ENCODE measurements around the gene TMIE. TPM values are rescaled to one million over a fixed set of nuclear protein-coding genes. Genes with fewer than 3 reads are reported as not detected.
A peak's percentile ranks its signal among the peaks of the same experiment; 100 is the strongest.

TMIE gene
- total RNA-seq (2021; ENCODE audit: unreplicated experiment) (1.1 TPM), Bru-seq, nascent RNA (percentile 28 among the genes with signal in this experiment), BruChase-seq, experiment 1, labeled RNA remaining after a 2-hour chase (percentile 30 among the genes with signal in this experiment), BruChase-seq, experiment 2, labeled RNA remaining after a 6-hour chase (percentile 26 among the genes with signal in this experiment)
- polyA plus RNA-seq (2012; ENCODE audit: insufficient read length), result 0.80 TPM
- long read RNA-seq, partial matches to known transcripts, result 0 of 1 reads
- long read RNA-seq, other reads (novel, unspliced or antisense), result 0 of 1 reads

DNA sequence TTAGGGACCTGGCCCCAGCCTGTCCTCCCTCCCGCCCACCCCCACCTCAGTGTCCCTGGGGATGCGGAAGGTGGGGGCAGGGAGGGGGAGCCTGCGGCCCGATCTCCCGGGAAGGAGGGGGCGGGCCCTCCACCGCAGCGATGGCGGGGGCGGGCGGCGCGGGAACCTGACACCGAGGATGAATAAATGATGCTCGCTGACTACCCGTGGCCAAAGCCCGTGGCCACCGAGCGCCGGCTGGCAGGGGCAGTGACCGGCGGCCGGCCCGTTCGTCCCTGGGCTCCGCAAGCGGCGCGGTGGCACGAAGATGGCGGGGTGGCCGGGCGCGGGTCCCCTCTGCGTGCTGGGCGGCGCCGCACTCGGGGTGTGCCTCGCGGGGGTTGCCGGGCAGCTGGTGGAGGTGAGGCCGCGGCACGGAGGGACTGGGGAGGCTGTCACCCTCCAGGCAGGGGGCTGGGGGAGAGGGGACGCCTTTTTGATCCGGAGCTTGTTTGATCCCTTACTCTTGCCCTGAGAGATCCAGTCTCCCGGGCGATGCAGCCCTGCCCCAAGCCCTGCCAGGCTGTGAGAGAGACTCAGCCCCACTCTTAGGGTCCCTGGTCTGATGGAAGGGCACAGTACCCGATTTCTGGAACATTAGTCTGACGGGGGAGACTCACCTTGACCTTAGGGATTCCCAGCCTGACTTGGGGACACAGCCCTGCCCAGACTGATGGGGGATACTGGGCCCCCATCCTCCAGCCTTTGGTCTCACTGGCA, at the start of gene TMIE:
TMIE (plus strand) TSS at position 212 of the 759 bp plus-strand sequence; CDS start at position 308, 96 bp downstream.
- no peaks in the 10 kb centered on the region for H3K36me3 ChIP-seq (ENCODE audit: control insufficient read depth, insufficient read depth, low read length)
- intact Hi-C loops (cut with micrococcal nuclease; ENCODE audit: unreplicated experiment) (no loop called here), in situ Hi-C loops (cut with HindIII; ENCODE audit: low pct_unique_long_range_greater_than_20kb, low sequenced_read_pairs) (no loop called here)
- peak within 1 kb of the TSS in 1 of 2 experiments; percentile 24; a peak in 2 of 4 replicates for H3K4me3 ChIP-seq (ENCODE audit: low read depth in 2 of 2, low read length in 2 of 2)
- H3K9me3 ChIP-seq (ENCODE audit: control insufficient read depth, insufficient read depth, low read depth, low read length), result no peaks in the 10 kb centered on the region
- TF ChIP-seq SIN3A (IDR thresholded peaks at IDR 0.05; ENCODE audit: borderline replicate concordance, insufficient read depth, low read depth, low read length) (no peak), POLR2AphosphoS5 (IDR thresholded peaks at IDR 0.05; ENCODE audit: low read depth, low read length) (no peak), CTCF (IDR thresholded peaks at IDR 0.05) (no peak), REST (IDR thresholded peaks at IDR 0.05; ENCODE audit: insufficient read depth in 1 of 2, low read depth in 2 of 2, low read length in 1 of 2) (no peak), TCF7L2 (IDR thresholded peaks at IDR 0.05; ENCODE audit: low read depth, low read length) (no peak)
- ATAC-seq (no peak), DNase-seq (ENCODE audit: low read depth, low spot score) (no peak)
- H3K4me1 ChIP-seq (ENCODE audit: control insufficient read depth, insufficient read depth, low read length), result no peaks in the 10 kb centered on the region
- BruUV-seq (replicated peaks), result no TSS peak
- no peak within 1 kb of the TSS for H3K27ac ChIP-seq (ENCODE audit: low read length)
- no peaks in the 10 kb centered on the region for H3K27me3 ChIP-seq (ENCODE audit: control insufficient read depth, insufficient read depth, low read length)
- ChIA-PET POLR2A (no interaction called here), CTCF (no interaction called here)

DNA sequence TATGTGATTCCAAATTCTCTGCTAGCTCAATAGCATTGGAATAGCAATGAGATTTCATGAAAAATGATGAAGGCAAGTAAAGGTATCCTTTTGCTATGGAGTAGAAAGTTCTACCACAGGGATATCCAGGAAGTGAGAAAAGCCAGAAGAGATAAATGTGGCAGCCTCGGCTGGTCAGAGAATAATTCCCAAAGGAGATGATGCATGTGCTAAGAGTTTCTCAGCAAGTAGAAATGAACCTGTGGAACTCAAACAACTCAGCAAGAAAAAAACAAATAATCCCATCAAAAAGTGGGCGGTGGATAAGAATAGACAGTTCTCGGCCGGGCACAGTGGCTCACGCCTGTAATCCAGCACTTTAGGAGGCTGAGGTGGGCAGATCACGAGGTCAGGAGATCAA, 45.9 kb upstream of the TMIE start:
- CTCF ChIA-PET, result no interaction called here
- no TSS peak for BruUV-seq (replicated peaks)
- POLR2A ChIA-PET, result no interaction called here
- Histone ChIP-seq H3K4me1 (ENCODE audit: control insufficient read depth, insufficient read depth, low read length) (no peaks in the 10 kb centered on the region), H3K27ac (ENCODE audit: low read length) (no peak overlapping the region), H3K9me3 (ENCODE audit: control insufficient read depth, insufficient read depth, low read depth, low read length) (no peaks in the 10 kb centered on the region), H3K27me3 (ENCODE audit: control insufficient read depth, insufficient read depth, low read length) (no peaks in the 10 kb centered on the region), H3K4me3 (ENCODE audit: low read depth in 2 of 2, low read length in 2 of 2) (no peak overlapping the region), H3K36me3 (ENCODE audit: control insufficient read depth, insufficient read depth, low read length) (no peaks in the 10 kb centered on the region)
- no peak for DNase-seq (ENCODE audit: low read depth, low spot score)
- TF ChIP-seq SIN3A (IDR thresholded peaks at IDR 0.05; ENCODE audit: borderline replicate concordance, insufficient read depth, low read depth, low read length) (no peak), TCF7L2 (IDR thresholded peaks at IDR 0.05; ENCODE audit: low read depth, low read length) (no peak), REST (IDR thresholded peaks at IDR 0.05; ENCODE audit: insufficient read depth in 1 of 2, low read depth in 2 of 2, low read length in 1 of 2) (no peak), POLR2AphosphoS5 (IDR thresholded peaks at IDR 0.05; ENCODE audit: low read depth, low read length) (no peak), CTCF (IDR thresholded peaks at IDR 0.05) (no peak)
- intact Hi-C loops (cut with micrococcal nuclease; ENCODE audit: unreplicated experiment) (no loop called here), in situ Hi-C loops (cut with HindIII; ENCODE audit: low pct_unique_long_range_greater_than_20kb, low sequenced_read_pairs) (no loop called here)
- ATAC-seq, result no peak
